ENCODE results near the gene SMC1B. TPM values are rescaled to one million over a fixed set of nuclear protein-coding genes. Genes with fewer than 3 reads are reported as not detected.

Gene SMC1B
- total and polyA plus RNA-seq, 10 donors = 0.06 to 0.12 (median 0.10) TPM; not detected in 7

DNA sequence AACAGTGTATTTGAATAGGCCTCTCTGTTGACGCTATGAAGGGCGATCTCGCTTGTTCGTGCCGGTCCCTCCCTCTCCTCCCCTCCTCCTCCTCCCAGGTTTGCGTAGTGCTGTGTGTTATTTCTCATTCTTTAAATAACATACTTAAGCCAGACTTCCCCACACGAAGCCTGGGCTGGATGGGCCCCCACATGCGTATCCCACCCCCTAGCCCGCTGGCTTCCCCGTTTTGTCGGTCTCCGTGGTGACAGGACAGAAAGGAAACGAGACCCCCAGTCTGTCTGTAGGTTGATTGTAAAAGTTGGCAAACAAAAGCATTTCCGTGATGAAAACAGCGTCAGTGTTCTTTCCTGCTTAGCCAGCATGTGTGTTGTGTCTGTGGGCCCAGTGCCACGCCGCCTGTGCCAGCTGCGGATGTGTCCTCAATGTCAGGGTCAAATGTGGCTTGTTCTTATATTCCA lies 76.4 kb downstream of the SMC1B start:
- WGBS, 5 donors = 19 to 38% (median 31%) methylated on average over 18 of the region's 18 CpGs
- Histone ChIP-seq H3K4me1 (peaks cover 0 to 47% (median 22%) of the 10 kb centered on the region in 6 donors), H3K9me3 (no peaks in the 10 kb centered on the region), H3K27ac (peak overlapping the region in 6 of 8 donors; percentile 65 to 79 (median 72)), H3K27me3 (replicated peaks in 1 of 7) (no peaks in the 10 kb centered on the region), H3K4me3 (peak overlapping the region in 2 of 8 donors; percentile 10 to 34), H3K36me3 (peaks cover 0 to 99% (median 67%) of the 10 kb centered on the region in 6 donors)
- no peak for TF ChIP-seq CTCF (IDR thresholded peaks at IDR 0.05 in 8 of 11, conservative IDR thresholded peaks at IDR 0.05 in 3 of 11)
- peak; percentile 25 to 85 (median 80) for TF ChIP-seq POLR2AphosphoS5 (IDR thresholded peaks at IDR 0.05)
- DNase-seq = peak; percentile 83
- intact Hi-C loops (cut with DNase I; ENCODE audit: low total_unique reads) = no loop called here

DNA sequence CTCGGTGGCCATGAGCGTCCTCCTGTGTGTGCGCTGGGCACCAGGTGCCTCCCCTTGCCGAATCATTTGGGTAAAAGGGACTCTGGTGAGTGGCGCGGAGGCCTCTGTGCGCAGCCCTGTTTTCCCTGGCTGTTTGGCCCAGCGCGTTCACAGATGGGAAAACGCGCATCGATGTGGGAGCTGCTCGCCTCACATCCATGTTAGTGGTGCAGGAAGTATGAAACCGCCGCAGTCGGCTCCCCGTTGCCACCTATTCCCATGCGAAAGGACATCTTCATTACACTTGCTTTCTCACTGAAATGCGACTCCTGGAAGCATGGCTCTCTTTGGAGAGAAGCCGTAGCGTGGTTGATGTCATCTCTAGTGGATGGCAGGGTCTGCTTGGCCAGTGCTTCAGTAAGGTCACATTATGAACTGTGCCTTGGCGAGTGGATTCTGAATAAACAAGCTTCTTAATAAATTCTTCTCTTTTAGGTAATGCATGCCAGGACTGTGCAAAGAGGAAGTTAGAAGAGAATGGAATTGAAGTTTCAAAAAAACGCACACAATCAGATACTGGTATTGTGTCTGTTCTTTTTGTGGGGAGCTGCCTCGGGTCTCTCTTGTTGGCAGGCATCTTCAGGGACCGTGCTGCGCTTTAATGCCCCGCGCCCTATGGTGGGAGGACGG lies 77.4 kb downstream of the SMC1B start:
- intact Hi-C loops (cut with DNase I; ENCODE audit: low total_unique reads) = no loop called here
- H3K36me3 ChIP-seq = peaks cover 0 to 99% (median 69%) of the 10 kb centered on the region in 6 donors
- H3K4me1 ChIP-seq = peaks cover 0 to 38% (median 22%) of the 10 kb centered on the region in 6 donors
- DNase-seq = no peak
- no peaks in the 10 kb centered on the region for H3K27me3 ChIP-seq (replicated peaks in 1 of 7)
- 85 to 89% (median 87%) methylated on average over 29 of the region's 29 CpGs for WGBS, 5 donors
- no peaks in the 10 kb centered on the region for H3K9me3 ChIP-seq
- no peak overlapping the region for H3K4me3 ChIP-seq
- peak overlapping the region in 5 of 8 donors; percentile 65 to 79 (median 72) for H3K27ac ChIP-seq
- no peak for TF ChIP-seq CTCF (IDR thresholded peaks at IDR 0.05 in 8 of 11, conservative IDR thresholded peaks at IDR 0.05 in 3 of 11)
- no peak for TF ChIP-seq POLR2AphosphoS5 (IDR thresholded peaks at IDR 0.05)
- TF ChIP-seq POLR2A (IDR thresholded peaks at IDR 0.05) = no peak

DNA sequence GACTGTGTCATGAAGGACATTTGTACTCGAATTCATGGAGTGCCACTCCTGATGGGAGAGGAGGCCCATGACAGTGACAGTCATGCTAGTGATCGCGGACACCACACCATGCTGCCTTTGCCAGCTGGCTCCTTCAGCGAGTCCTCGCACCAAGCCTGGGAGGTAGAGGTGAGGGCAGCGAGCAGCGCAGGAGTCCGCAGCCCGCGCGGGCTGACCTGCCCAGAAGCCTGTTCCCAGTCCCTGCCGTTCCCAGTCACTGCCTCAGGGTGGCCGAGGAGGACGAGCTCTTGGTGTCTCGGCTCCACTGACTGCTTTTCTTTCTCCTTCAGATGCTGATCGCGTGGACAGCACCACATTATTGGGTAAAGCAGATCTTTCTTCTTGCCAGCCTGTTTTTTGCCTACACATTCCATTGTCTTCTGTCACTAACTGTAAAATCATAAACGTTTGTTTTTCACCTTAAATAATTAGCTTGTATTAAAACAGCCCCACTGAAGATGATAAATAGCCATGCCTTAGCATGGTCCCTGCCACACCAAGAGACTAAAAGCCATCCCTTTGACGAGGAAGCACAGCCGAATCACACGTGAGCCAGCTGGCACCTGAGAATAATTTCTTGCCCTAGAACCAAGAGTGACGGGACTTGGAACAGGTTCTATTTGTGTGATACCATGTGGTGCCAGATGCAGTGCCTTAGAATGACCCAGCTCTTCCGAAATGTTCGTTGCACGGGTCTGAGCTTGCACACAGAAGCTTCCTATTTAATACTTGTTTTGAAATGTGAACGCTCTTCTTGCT lies 78.2 kb downstream of the SMC1B start:
- H3K27me3 ChIP-seq (replicated peaks in 1 of 7) = no peaks in the 10 kb centered on the region
- DNase-seq = no peak
- peak overlapping the region in 2 of 8 donors; percentile 4 to 26 for H3K27ac ChIP-seq
- no peaks in the 10 kb centered on the region for H3K9me3 ChIP-seq
- H3K36me3 ChIP-seq = peaks cover 0 to 99% (median 66%) of the 10 kb centered on the region in 6 donors
- 78 to 87% (median 85%) methylated on average over 26 of the region's 26 CpGs for WGBS, 5 donors
- intact Hi-C loops (cut with DNase I; ENCODE audit: low total_unique reads) = no loop called here
- peaks cover 0 to 37% (median 22%) of the 10 kb centered on the region in 6 donors for H3K4me1 ChIP-seq
- H3K4me3 ChIP-seq = no peak overlapping the region
- TF ChIP-seq CTCF (IDR thresholded peaks at IDR 0.05 in 8 of 11, conservative IDR thresholded peaks at IDR 0.05 in 3 of 11) (no peak), POLR2A (IDR thresholded peaks at IDR 0.05) (no peak), POLR2AphosphoS5 (IDR thresholded peaks at IDR 0.05) (peak in 2 of 3 donors; percentile 30 to 46)

GRCh38 chr22:45334528-45334927 lies 78.9 kb downstream of the SMC1B start:
- no peaks in the 10 kb centered on the region for H3K27me3 ChIP-seq (replicated peaks in 1 of 7)
- H3K4me3 ChIP-seq = no peak overlapping the region
- peaks cover 0 to 99% (median 65%) of the 10 kb centered on the region in 6 donors for H3K36me3 ChIP-seq
- no peak for DNase-seq
- H3K4me1 ChIP-seq = peaks cover 0 to 37% (median 22%) of the 10 kb centered on the region in 6 donors
- 77 to 92% (median 89%) methylated on average over 9 of the region's 9 CpGs for WGBS, 5 donors
- H3K9me3 ChIP-seq = no peaks in the 10 kb centered on the region
- H3K27ac ChIP-seq = peak overlapping the region in 1 of 8 donors; percentile 26
- intact Hi-C loops (cut with DNase I; ENCODE audit: low total_unique reads) = no loop called here
- TF ChIP-seq CTCF (IDR thresholded peaks at IDR 0.05 in 8 of 11, conservative IDR thresholded peaks at IDR 0.05 in 3 of 11) (no peak), POLR2AphosphoS5 (IDR thresholded peaks at IDR 0.05) (no peak), POLR2A (IDR thresholded peaks at IDR 0.05) (no peak)

All from spleen (tissue), 11 donors.